HUES64 (cell line): ENCODE measurements around the gene MRTFA.

ENCODE experiments used
- H3K27ac ChIP-seq: 2 replicates; pipeline ENCODE4 v1.7.0; 2013; ENCODE audit warnings: low read depth, low read length, inconsistent platforms
- H3K27me3 ChIP-seq: 2 replicates; pipeline ENCODE4 v1.6.1; 2013; ENCODE audit warnings: mild to moderate bottlenecking, low read length; ENCODE audit not compliant: insufficient read depth
- H3K36me3 ChIP-seq: 2 replicates; pipeline ENCODE4 v1.6.1; 2013; ENCODE audit warnings: mild to moderate bottlenecking, low read length; ENCODE audit not compliant: insufficient read depth
- H3K4me1 ChIP-seq: 2 replicates; pipeline ENCODE4 v1.6.1; 2013; ENCODE audit warnings: mild to moderate bottlenecking, low read length, moderate library complexity; ENCODE audit not compliant: insufficient read depth
- H3K4me3 ChIP-seq: 2 replicates; pipeline ENCODE4 v1.5.1; 2013; ENCODE audit warnings: mild to moderate bottlenecking, low read length, moderate library complexity
- H3K9ac ChIP-seq: 2 replicates; pipeline ENCODE4 v1.6.1; 2013; ENCODE audit warnings: mild to moderate bottlenecking, low read depth, low read length
- H3K9me3 ChIP-seq: 2 replicates; pipeline ENCODE4 v1.6.1; 2013; ENCODE audit warnings: low read depth, low read length; ENCODE audit not compliant: insufficient read depth
- WGBS: fragments of 150-250, 120-280 bp; methylation state at CpG from one replicate; pipeline ENCODE4 v1.1.7; 2013; ENCODE audit warnings: missing lambda C conversion rate; 5-methylcytosine and 5-hydroxymethylcytosine counted together

MRTFA gene

GRCh38 chr22:40674274-40674673 is 37.8 kb upstream of the MRTFA start:
- H3K27me3 ChIP-seq, result no peaks in the 10 kb centered on the region
- no peaks in the 10 kb centered on the region for H3K36me3 ChIP-seq
- WGBS, result 93% methylated on average over 4 of the region's 4 CpGs

DNA sequence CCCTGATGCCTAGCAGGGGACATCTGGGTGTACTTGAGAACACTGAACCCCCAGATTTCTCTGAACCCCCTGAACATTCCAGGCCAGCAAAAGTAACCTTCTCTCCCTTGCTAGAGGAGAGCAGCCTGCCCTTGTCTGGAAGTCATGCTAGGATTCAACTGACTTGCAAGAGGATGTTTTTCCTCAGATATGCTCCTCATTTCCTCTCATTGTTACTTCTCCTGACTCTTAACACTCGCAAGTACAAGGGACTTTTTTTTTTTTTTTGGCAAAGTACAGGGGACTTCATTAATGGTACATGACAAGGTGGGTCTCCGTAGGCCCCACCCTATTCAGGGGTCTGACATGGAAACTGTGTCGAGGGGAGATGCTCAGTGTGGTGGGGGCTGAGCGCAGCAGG is 36.5 kb upstream of the MRTFA start:
- no peaks in the 10 kb centered on the region for H3K27me3 ChIP-seq
- 90% methylated on average over 4 of the region's 4 CpGs for WGBS
- H3K36me3 ChIP-seq, result no peaks in the 10 kb centered on the region
- H3K9ac ChIP-seq, result no peak overlapping the region
- no peak overlapping the region for H3K4me3 ChIP-seq
- no peak overlapping the region for H3K27ac ChIP-seq
- H3K9me3 ChIP-seq, result no peaks in the 10 kb centered on the region
- H3K4me1 ChIP-seq, result peaks cover 3% of the 10 kb centered on the region; the same call in 1 of the 2 replicates

More at GRCh38 chr22:40674274-40674673, 37.8 kb upstream of the MRTFA start:
- Histone ChIP-seq H3K9ac (no peak overlapping the region), H3K4me1 (peaks cover 6% of the 10 kb centered on the region), H3K9me3 (no peaks in the 10 kb centered on the region), H3K27ac (no peak overlapping the region), H3K4me3 (no peak overlapping the region)

DNA sequence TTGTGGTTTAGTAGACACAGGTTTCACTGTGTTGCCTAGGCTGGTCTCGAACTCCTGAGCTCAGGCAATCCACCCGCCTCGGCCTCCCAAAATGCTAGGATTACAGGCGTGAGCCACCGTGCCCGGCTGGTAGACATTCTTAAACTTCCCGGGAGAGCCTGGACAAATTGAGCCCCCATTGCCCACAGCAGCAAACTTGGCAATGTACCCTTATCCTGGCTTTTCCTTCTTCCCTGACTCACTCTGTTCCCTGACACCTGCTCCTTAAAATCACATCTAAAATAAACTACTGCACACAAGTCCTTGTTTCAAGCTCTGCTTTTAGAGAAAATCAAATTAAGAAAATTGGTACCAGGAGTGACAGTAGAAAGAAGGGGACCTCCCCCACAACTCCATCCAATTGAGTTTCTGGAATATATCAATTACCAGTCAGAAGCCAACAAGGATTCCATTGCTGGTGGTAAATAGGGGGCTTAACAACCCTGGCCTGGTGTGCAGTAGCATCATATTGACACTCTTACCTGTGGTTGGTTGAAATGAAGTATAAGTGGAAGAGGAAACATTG is 35.4 kb upstream of the MRTFA start:
- no peaks in the 10 kb centered on the region for H3K9me3 ChIP-seq
- no peak overlapping the region for H3K9ac ChIP-seq
- WGBS, result 96% methylated on average over 7 of the region's 7 CpGs
- H3K4me3 ChIP-seq, result no peak overlapping the region
- peaks cover 3% of the 10 kb centered on the region; the same call in 1 of the 2 replicates for H3K4me1 ChIP-seq
- H3K36me3 ChIP-seq, result no peaks in the 10 kb centered on the region
- H3K27me3 ChIP-seq, result no peaks in the 10 kb centered on the region
- no peak overlapping the region for H3K27ac ChIP-seq

DNA sequence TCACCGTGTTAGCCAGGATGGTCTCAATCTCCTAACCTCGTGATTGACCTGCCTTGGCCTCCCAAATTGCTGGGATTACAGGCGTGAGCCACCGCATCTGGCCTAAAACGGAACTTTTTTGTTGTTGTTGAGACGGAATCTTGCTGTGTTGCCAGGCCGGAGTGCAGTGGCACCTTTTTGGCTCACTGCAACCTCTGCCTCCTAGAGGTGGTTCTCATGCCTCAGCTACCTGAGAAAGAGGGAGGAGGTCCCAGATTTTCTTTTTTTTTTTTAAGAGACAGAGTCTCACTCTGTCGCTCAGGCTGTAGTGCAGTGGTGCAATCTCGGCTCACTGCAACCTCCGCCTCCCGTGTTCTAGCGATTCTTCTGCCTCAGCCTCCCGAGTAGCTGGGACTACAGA is 34.9 kb upstream of the MRTFA start:
- Histone ChIP-seq H3K27ac (no peak overlapping the region), H3K4me3 (no peak overlapping the region), H3K9ac (no peak overlapping the region), H3K9me3 (no peaks in the 10 kb centered on the region), H3K27me3 (no peaks in the 10 kb centered on the region), H3K4me1 (peaks cover 3% of the 10 kb centered on the region; the same call in 1 of the 2 replicates), H3K36me3 (no peaks in the 10 kb centered on the region)
- whole genome bisulfite sequencing, result 95% methylated on average over 13 of the region's 13 CpGs

GRCh38 chr22:40670058-40670457 is 33.5 kb upstream of the MRTFA start:
- peaks cover 3% of the 10 kb centered on the region; the same call in 1 of the 2 replicates for H3K4me1 ChIP-seq
- WGBS, result 97% methylated on average over 2 of the region's 2 CpGs
- H3K36me3 ChIP-seq, result no peaks in the 10 kb centered on the region
- no peak overlapping the region for H3K27ac ChIP-seq
- H3K9ac ChIP-seq, result no peak overlapping the region
- H3K9me3 ChIP-seq, result no peaks in the 10 kb centered on the region
- no peak overlapping the region for H3K4me3 ChIP-seq
- no peaks in the 10 kb centered on the region for H3K27me3 ChIP-seq

DNA sequence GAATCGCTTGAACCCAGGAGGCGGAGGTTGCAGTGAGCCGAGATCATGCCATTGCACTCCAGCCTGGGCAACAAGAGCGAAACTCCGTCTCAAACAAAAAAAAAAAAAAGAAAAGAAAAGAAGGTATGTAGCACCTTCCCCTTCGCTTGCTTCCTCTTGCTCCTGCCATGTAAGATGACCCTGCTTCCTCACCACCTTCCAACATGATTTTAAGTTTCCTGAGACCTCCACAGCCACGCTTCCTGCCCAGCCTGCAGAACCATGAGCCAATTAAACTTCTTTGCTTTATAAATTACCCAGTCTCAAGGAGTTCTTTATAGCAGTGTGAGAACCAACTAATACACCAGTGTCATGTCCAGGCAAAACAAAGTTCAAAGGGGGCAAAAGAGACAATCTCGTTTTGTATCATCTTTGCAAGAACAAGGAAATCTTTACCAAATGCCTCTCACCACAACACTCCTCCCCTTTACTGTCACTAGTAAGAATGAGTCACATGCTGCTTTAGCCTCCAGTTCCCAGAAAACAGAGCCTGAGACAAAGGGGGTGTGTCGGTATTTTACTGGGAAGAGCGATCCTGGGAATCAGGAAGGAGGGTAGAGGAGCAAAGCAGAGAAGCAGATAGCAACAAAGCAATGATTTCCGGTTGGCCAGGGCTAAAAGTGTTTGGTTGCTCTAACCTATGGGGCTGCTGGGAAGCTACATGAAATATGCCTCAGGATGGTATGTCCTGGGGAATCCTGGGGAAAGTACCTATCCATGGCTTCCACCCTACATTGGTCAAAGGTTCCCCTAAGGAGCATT is 32.3 kb upstream of the MRTFA start:
- no peaks in the 10 kb centered on the region for H3K36me3 ChIP-seq
- no peak overlapping the region for H3K4me3 ChIP-seq
- H3K9ac ChIP-seq, result no peak overlapping the region
- no peaks in the 10 kb centered on the region for H3K9me3 ChIP-seq
- peaks cover 3% of the 10 kb centered on the region; the same call in 1 of the 2 replicates for H3K4me1 ChIP-seq
- H3K27me3 ChIP-seq, result no peaks in the 10 kb centered on the region
- no peak overlapping the region for H3K27ac ChIP-seq
- WGBS, result 74% methylated on average over 10 of the region's 11 CpGs

DNA sequence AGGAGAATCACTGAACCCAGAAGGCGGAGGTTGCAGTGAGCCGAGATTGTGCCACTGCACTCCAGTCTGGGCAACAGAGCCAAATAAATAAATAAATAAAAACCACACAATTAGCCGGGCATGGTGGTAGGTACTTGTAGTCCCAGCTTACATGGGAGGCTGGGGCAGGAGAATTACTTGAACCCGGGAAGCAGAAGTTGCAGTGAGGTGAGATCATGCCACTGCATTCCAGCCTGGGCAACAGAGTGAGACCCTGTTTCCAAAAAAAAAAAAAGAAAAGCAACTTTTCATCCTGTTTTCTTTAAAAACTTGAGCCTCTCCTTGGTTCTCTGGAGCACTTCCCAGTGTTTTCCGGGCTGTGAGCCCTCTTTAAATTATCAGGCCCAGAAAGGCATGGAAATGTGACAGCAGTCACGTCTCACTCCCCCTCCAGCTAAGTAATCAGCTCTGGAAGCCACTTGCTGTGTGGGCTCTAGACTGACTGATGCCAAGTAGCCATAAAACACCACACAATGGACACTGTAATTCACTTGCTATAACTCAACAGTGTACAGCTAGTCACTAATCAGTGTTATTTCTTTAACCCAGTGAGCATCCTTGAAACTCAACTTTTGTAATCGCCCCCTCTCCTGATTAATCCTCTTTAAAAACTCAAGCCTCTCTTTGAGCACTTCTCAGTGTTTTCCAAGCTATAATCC is 29.8 kb upstream of the MRTFA start:
- Histone ChIP-seq H3K4me3 (no peak overlapping the region), H3K9me3 (no peaks in the 10 kb centered on the region), H3K27ac (no peak overlapping the region), H3K36me3 (no peaks in the 10 kb centered on the region), H3K9ac (no peak overlapping the region), H3K27me3 (no peaks in the 10 kb centered on the region), H3K4me1 (peaks cover 3% of the 10 kb centered on the region; the same call in 1 of the 2 replicates)
- 90% methylated on average over 7 of the region's 7 CpGs for WGBS

GRCh38 chr22:40665312-40665711 is 28.8 kb upstream of the MRTFA start:
- Histone ChIP-seq H3K27me3 (no peaks in the 10 kb centered on the region), H3K27ac (no peak overlapping the region), H3K4me3 (no peak overlapping the region), H3K4me1 (peaks cover 3% of the 10 kb centered on the region; the same call in 1 of the 2 replicates), H3K36me3 (no peaks in the 10 kb centered on the region), H3K9me3 (no peaks in the 10 kb centered on the region), H3K9ac (no peak overlapping the region)
- 92% methylated on average over 4 of the region's 4 CpGs for WGBS

- WGBS, result 93% methylated on average over 7 of the region's 7 CpGs
- H3K4me3 ChIP-seq, result no peak overlapping the region
These were observed 25.2 kb upstream of the MRTFA start for GRCh38 chr22:40661671-40662070.

GRCh38 chr22:40660730-40661129 is 24.2 kb upstream of the MRTFA start:
- Histone ChIP-seq H3K27me3 (no peaks in the 10 kb centered on the region), H3K27ac (no peak overlapping the region), H3K4me3 (no peak overlapping the region), H3K9ac (no peak overlapping the region), H3K4me1 (no peaks in the 10 kb centered on the region), H3K36me3 (no peaks in the 10 kb centered on the region), H3K9me3 (no peaks in the 10 kb centered on the region)
- 95% methylated on average over 3 of the region's 3 CpGs for WGBS

More at GRCh38 chr22:40661671-40662070, 25.2 kb upstream of the MRTFA start:
- H3K9me3 ChIP-seq, result no peaks in the 10 kb centered on the region
- no peaks in the 10 kb centered on the region for H3K27me3 ChIP-seq
- H3K4me1 ChIP-seq, result no peaks in the 10 kb centered on the region
- no peaks in the 10 kb centered on the region for H3K36me3 ChIP-seq
- no peak overlapping the region for H3K9ac ChIP-seq
- H3K27ac ChIP-seq, result no peak overlapping the region

DNA sequence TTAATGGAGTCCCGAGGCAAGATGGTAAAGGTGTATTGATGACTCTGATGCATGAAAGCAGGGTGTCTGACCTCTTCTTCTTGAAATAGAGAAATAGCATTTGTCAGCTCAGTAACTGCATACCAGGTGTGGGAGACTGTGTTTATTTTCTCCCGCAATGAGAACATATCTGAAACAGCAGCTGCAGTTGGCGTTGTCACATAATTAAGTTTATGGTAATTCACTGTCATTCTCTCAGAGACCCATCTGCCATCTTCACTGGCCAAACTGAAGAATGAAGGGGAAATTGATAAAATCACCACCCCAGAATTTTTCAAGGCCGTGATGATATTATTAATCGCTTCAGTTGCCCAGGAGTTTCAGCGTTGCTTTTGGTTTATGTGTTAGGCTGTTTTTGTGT is 22.6 kb upstream of the MRTFA start:
- no peak overlapping the region for H3K27ac ChIP-seq

More for the DNA sequence above, 22.6 kb upstream of the MRTFA start:
- no peaks in the 10 kb centered on the region for H3K36me3 ChIP-seq
- H3K9me3 ChIP-seq, result no peaks in the 10 kb centered on the region
- no peak overlapping the region for H3K4me3 ChIP-seq
- peaks cover 5% of the 10 kb centered on the region; the same call in 1 of the 2 replicates for H3K4me1 ChIP-seq
- WGBS, result 97% methylated on average over 6 of the region's 6 CpGs
- H3K27me3 ChIP-seq, result no peaks in the 10 kb centered on the region
- no peak overlapping the region for H3K9ac ChIP-seq
